Loucy (cell line): ENCODE measurements around the gene NHS.

Experiments
- H2AFZ ChIP-seq: fragments of 200-600 bp; sonication (generic); 2 replicates; pipeline ENCODE4 v1.6.0; 2016; ENCODE audit warnings: antibody characterized with exemption, mild to moderate bottlenecking, low read length, moderate library complexity
- H3F3A ChIP-seq: fragments of 200-600 bp; 2 replicates; pipeline ENCODE4 v1.6.0; 2016; ENCODE audit warnings: antibody characterized with exemption, low read depth, mild to moderate bottlenecking
- H3K27me3 ChIP-seq: fragments of 200-600 bp; sonication (generic); 2 replicates; pipeline ENCODE4 v1.6.1; 2014; ENCODE audit warnings: low read length, mild to moderate bottlenecking; ENCODE audit not compliant: insufficient read depth, poor library complexity, severe bottlenecking
- H3K36me3 ChIP-seq: fragments of 200-600 bp; sonication (generic); 2 replicates; pipeline ENCODE4 v1.6.1; 2016; ENCODE audit warnings: low read length; ENCODE audit not compliant: insufficient read depth
- H3K4me1 ChIP-seq: fragments of 200-600 bp; sonication (generic); 2 replicates; pipeline ENCODE4 v1.5.1; 2014; ENCODE audit warnings: low read length, mild to moderate bottlenecking; ENCODE audit not compliant: insufficient read depth, poor library complexity, severe bottlenecking
- H3K4me2 ChIP-seq: fragments of 200-600 bp; sonication (generic); 2 replicates; pipeline ENCODE4 v1.6.0; 2014; ENCODE audit warnings: antibody characterized with exemption, low read length, low read depth, mild to moderate bottlenecking; ENCODE audit not compliant: poor library complexity, severe bottlenecking
- H3K4me3 ChIP-seq: fragments of 200-600 bp; sonication (generic); 2 replicates; pipeline ENCODE4 v1.5.1; 2014; ENCODE audit warnings: low read length, mild to moderate bottlenecking, mixed read lengths; ENCODE audit not compliant: poor library complexity, severe bottlenecking
- H3K79me2 ChIP-seq: fragments of 200-600 bp; sonication (generic); 2 replicates; pipeline ENCODE4 v1.6.1; 2014; ENCODE audit warnings: low read length; ENCODE audit not compliant: insufficient read depth
- H3K9ac ChIP-seq: fragments of 200-600 bp; sonication (generic); 2 replicates; pipeline ENCODE4 v1.6.0; 2014; ENCODE audit warnings: mild to moderate bottlenecking, low read depth, low read length, moderate library complexity; ENCODE audit not compliant: poor library complexity, severe bottlenecking
- H3K9me2 ChIP-seq: fragments of 200-600 bp; sonication (generic); replicated peaks from 2 replicates; pipeline ENCODE4 v1.6.1; 2016; ENCODE audit warnings: low read depth, low read length, mixed read lengths
- H3K9me3 ChIP-seq: fragments of 200-600 bp; sonication (generic); 2 replicates; pipeline ENCODE4 v1.6.1; 2014; ENCODE audit warnings: mild to moderate bottlenecking, antibody characterized with exemption, low read length, low read depth; ENCODE audit not compliant: insufficient read depth
- H4K20me1 ChIP-seq: fragments of 200-600 bp; sonication (generic); 2 replicates; pipeline ENCODE4 v1.6.0; 2014; ENCODE audit warnings: antibody characterized with exemption, low read length, mild to moderate bottlenecking; ENCODE audit not compliant: insufficient read depth, poor library complexity, severe bottlenecking
- EZH2phosphoT487 ChIP-seq: fragments of 200-600 bp; IDR thresholded peaks from 2 replicates; pipeline ENCODE4 v1.6.1; 2018; ENCODE audit warnings: antibody characterized with exemption, mild to moderate bottlenecking, moderate library complexity, borderline replicate concordance
- TF ChIP-seq, protein P1 (sequence below): fragments of 200-600 bp; sonication (generic); conservative IDR thresholded peaks from 2 replicates; pipeline ENCODE4 v1.5.1; 2014; ENCODE audit warnings: mild to moderate bottlenecking, antibody characterized with exemption, low read length

The NHS gene

GRCh38 chrX:17374619-17375366 is at the start of gene NHS:
Gene NHS, plus strand, starts transcription at chrX:17375200. Its CDS starts 558 bp downstream, at chrX:17375758.
- Histone ChIP-seq H3K79me2 (no peaks in the 10 kb centered on the region), H3K9ac (no peak within 1 kb of the TSS), H3K4me3 (no peak within 1 kb of the TSS), H3K9me3 (no peaks in the 10 kb centered on the region), H2AFZ (no peak within 1 kb of the TSS), H3F3A (no peaks in the 10 kb centered on the region), H3K36me3 (no peaks in the 10 kb centered on the region), H3K9me2 (no peaks in the 10 kb centered on the region), H3K4me2 (no peak within 1 kb of the TSS), H3K27me3 (no peaks in the 10 kb centered on the region), H3K4me1 (no peaks in the 10 kb centered on the region), H4K20me1 (no peaks in the 10 kb centered on the region)
- TF ChIP-seq EZH2phosphoT487 = no peak
- TF ChIP-seq, protein P1, sequence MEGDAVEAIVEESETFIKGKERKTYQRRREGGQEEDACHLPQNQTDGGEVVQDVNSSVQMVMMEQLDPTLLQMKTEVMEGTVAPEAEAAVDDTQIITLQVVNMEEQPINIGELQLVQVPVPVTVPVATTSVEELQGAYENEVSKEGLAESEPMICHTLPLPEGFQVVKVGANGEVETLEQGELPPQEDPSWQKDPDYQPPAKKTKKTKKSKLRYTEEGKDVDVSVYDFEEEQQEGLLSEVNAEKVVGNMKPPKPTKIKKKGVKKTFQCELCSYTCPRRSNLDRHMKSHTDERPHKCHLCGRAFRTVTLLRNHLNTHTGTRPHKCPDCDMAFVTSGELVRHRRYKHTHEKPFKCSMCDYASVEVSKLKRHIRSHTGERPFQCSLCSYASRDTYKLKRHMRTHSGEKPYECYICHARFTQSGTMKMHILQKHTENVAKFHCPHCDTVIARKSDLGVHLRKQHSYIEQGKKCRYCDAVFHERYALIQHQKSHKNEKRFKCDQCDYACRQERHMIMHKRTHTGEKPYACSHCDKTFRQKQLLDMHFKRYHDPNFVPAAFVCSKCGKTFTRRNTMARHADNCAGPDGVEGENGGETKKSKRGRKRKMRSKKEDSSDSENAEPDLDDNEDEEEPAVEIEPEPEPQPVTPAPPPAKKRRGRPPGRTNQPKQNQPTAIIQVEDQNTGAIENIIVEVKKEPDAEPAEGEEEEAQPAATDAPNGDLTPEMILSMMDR = no peak

GRCh38 chrX:17328837-17329236 is 46.2 kb upstream of the NHS start:
- Histone ChIP-seq H3K4me3 (no peak overlapping the region), H3K9me2 (no peaks in the 10 kb centered on the region), H4K20me1 (no peaks in the 10 kb centered on the region), H3K4me1 (no peaks in the 10 kb centered on the region), H3F3A (no peaks in the 10 kb centered on the region), H3K4me2 (no peak overlapping the region), H3K36me3 (no peaks in the 10 kb centered on the region), H2AFZ (no peak overlapping the region), H3K9ac (no peak overlapping the region), H3K9me3 (no peaks in the 10 kb centered on the region), H3K79me2 (no peaks in the 10 kb centered on the region), H3K27me3 (no peaks in the 10 kb centered on the region)
- TF ChIP-seq, protein P1 = no peak
- TF ChIP-seq EZH2phosphoT487 = no peak

DNA sequence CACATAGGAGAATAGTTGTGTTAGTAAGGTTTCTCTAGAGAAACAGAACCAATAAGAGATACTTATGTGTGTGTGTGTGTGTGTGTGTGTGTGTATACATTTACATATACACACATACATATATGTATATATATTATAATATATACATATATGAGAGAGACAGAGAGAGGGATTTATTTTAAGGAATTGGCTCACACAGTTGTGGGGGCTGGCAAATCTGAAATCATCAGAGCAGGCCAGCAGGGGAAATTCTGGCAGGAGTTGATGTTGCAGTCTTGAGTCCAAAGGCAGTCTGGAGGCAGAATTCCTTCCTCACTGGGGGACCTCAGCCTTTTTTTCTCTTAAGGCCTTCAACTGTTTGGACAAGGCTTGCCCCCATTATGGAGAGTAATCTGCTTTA is 38.6 kb upstream of the NHS start:
- TF ChIP-seq, protein P1 = no peak
- TF ChIP-seq EZH2phosphoT487 = no peak
- no peak overlapping the region for H3K4me2 ChIP-seq
- no peak overlapping the region for H3K4me3 ChIP-seq
- no peaks in the 10 kb centered on the region for H3K4me1 ChIP-seq
- no peaks in the 10 kb centered on the region for H3K27me3 ChIP-seq
- no peaks in the 10 kb centered on the region for H3K36me3 ChIP-seq
- no peaks in the 10 kb centered on the region for H3K9me3 ChIP-seq
- H3K9me2 ChIP-seq = no peaks in the 10 kb centered on the region
- H4K20me1 ChIP-seq = no peaks in the 10 kb centered on the region
- no peaks in the 10 kb centered on the region for H3K79me2 ChIP-seq
- no peak overlapping the region for H2AFZ ChIP-seq
- H3F3A ChIP-seq = no peaks in the 10 kb centered on the region
- no peak overlapping the region for H3K9ac ChIP-seq
